ENCODE data around the gene RAPGEF3.

RAPGEF3 gene

GRCh38 chr12:47725893-47726292 lies 32.8 kb downstream of the RAPGEF3 start:
- Histone ChIP-seq H3K23ac (ENCODE audit: low read length) (no peak overlapping the region), H3K9me3 (ENCODE audit: insufficient read depth, low read depth, low read length) (no peaks in the 10 kb centered on the region), H3K18ac (ENCODE audit: low read length) (no peak overlapping the region), H2AK5ac (ENCODE audit: low read length) (no peak overlapping the region), H2BK12ac (ENCODE audit: low read length) (no peak overlapping the region), H3K4ac (ENCODE audit: low read depth, low read length) (no peak overlapping the region), H4K8ac (ENCODE audit: low read depth, low read length) (no peak overlapping the region), H3K4me1 (ENCODE audit: control insufficient read depth in 1 of 2, insufficient read depth in 2 of 2, low read length in 2 of 2) (peaks cover 6 to 18% of the 10 kb centered on the region in 2 experiments), H3K79me1 (ENCODE audit: low read length) (peaks cover 2% of the 10 kb centered on the region), H2BK120ac (ENCODE audit: insufficient read depth, low read length, poor library complexity) (no peak overlapping the region), H3K79me2 (ENCODE audit: control insufficient read depth, insufficient read depth, low read length, poor library complexity) (no peaks in the 10 kb centered on the region), H3K27ac (ENCODE audit: low read depth, low read length) (no peak overlapping the region), H4K12ac (ENCODE audit: low read depth, low read length) (no peak overlapping the region), H2AFZ (ENCODE audit: insufficient read depth, low read length, poor library complexity) (no peak overlapping the region), H3K27me3 (ENCODE audit: insufficient read depth, low read length) (no peaks in the 10 kb centered on the region), H3K4me3 (ENCODE audit: low read depth, low read length) (no peak overlapping the region), H2BK5ac (ENCODE audit: low read depth, low read length, poor library complexity) (no peak overlapping the region), H3K9ac (ENCODE audit: low read length) (no peak overlapping the region), H4K91ac (ENCODE audit: low read depth, low read length) (no peak overlapping the region), H3K14ac (ENCODE audit: low read length) (no peak overlapping the region), H3K4me2 (ENCODE audit: low read length) (no peak overlapping the region), H3K36me3 (ENCODE audit: control insufficient read depth in 1 of 2, insufficient read depth in 2 of 2, low read length in 2 of 2) (no peaks in the 10 kb centered on the region)
- WGBS (ENCODE audit: extremely low coverage, insufficient coverage, insufficient read length) = no CpG with 5 or more reads among the region's 5 CpGs
- peak; percentile 39 to 77 for DNase-seq

- Histone ChIP-seq H2BK120ac (ENCODE audit: insufficient read depth, low read length, poor library complexity) (no peak within 1 kb of the TSS), H3K4me1 (ENCODE audit: control insufficient read depth in 1 of 2, insufficient read depth in 2 of 2, low read length in 2 of 2) (peaks cover 6 to 18% of the 10 kb centered on the region in 2 experiments), H2BK12ac (ENCODE audit: low read length) (no peak within 1 kb of the TSS), H3K14ac (ENCODE audit: low read length) (no peak within 1 kb of the TSS), H3K9me3 (ENCODE audit: insufficient read depth, low read depth, low read length) (no peaks in the 10 kb centered on the region), H3K23ac (ENCODE audit: low read length) (no peak within 1 kb of the TSS), H4K12ac (ENCODE audit: low read depth, low read length) (no peak within 1 kb of the TSS), H3K4me3 (ENCODE audit: low read depth, low read length) (no peak within 1 kb of the TSS), H3K18ac (ENCODE audit: low read length) (no peak within 1 kb of the TSS), H3K9ac (ENCODE audit: low read length) (no peak within 1 kb of the TSS), H3K4me2 (ENCODE audit: low read length) (no peak within 1 kb of the TSS), H4K91ac (ENCODE audit: low read depth, low read length) (peak within 1 kb of the TSS; percentile 40), H3K79me1 (ENCODE audit: low read length) (peaks cover 2% of the 10 kb centered on the region), H3K79me2 (ENCODE audit: control insufficient read depth, insufficient read depth, low read length, poor library complexity) (no peaks in the 10 kb centered on the region), H2AFZ (ENCODE audit: insufficient read depth, low read length, poor library complexity) (no peak within 1 kb of the TSS), H4K8ac (ENCODE audit: low read depth, low read length) (no peak within 1 kb of the TSS), H3K36me3 (ENCODE audit: control insufficient read depth in 1 of 2, insufficient read depth in 2 of 2, low read length in 2 of 2) (no peaks in the 10 kb centered on the region), H2BK5ac (ENCODE audit: low read depth, low read length, poor library complexity) (no peak within 1 kb of the TSS), H3K27me3 (ENCODE audit: insufficient read depth, low read length) (no peaks in the 10 kb centered on the region), H3K4ac (ENCODE audit: low read depth, low read length) (no peak within 1 kb of the TSS), H3K27ac (ENCODE audit: low read depth, low read length) (no peak within 1 kb of the TSS), H2AK5ac (ENCODE audit: low read length) (no peak within 1 kb of the TSS)
- peak in 1 of 2 donors; percentile 59 for DNase-seq
- WGBS (ENCODE audit: extremely low coverage, insufficient coverage, insufficient read length) = no CpG with 5 or more reads among the region's 8 CpGs
Observed at GRCh38 chr12:47725091-47725772, 33.4 kb downstream of the RAPGEF3 start, which contains the start of gene ENDOU. TSS of gene ENDOU (minus strand) at chr12:47725490. CDS start at chr12:47725413, 77 bp downstream.

GRCh38 chr12:47722941-47723631 lies 35.6 kb downstream of the RAPGEF3 start:
- Histone ChIP-seq H3K23ac (ENCODE audit: low read length) (no peak overlapping the region), H3K4ac (ENCODE audit: low read depth, low read length) (no peak overlapping the region), H2BK120ac (ENCODE audit: insufficient read depth, low read length, poor library complexity) (no peak overlapping the region), H3K27me3 (ENCODE audit: insufficient read depth, low read length) (no peaks in the 10 kb centered on the region), H2AFZ (ENCODE audit: insufficient read depth, low read length, poor library complexity) (no peak overlapping the region), H2BK5ac (ENCODE audit: low read depth, low read length, poor library complexity) (no peak overlapping the region), H3K36me3 (ENCODE audit: control insufficient read depth in 1 of 2, insufficient read depth in 2 of 2, low read length in 2 of 2) (no peaks in the 10 kb centered on the region), H3K27ac (ENCODE audit: low read depth, low read length) (no peak overlapping the region), H4K12ac (ENCODE audit: low read depth, low read length) (no peak overlapping the region), H3K14ac (ENCODE audit: low read length) (no peak overlapping the region), H2BK12ac (ENCODE audit: low read length) (no peak overlapping the region), H3K79me2 (ENCODE audit: control insufficient read depth, insufficient read depth, low read length, poor library complexity) (no peaks in the 10 kb centered on the region), H3K4me1 (ENCODE audit: control insufficient read depth in 1 of 2, insufficient read depth in 2 of 2, low read length in 2 of 2) (peaks cover 6 to 12% of the 10 kb centered on the region in 2 experiments), H3K18ac (ENCODE audit: low read length) (no peak overlapping the region), H4K8ac (ENCODE audit: low read depth, low read length) (no peak overlapping the region), H3K4me3 (ENCODE audit: low read depth, low read length) (peak overlapping the region; percentile 21), H2AK5ac (ENCODE audit: low read length) (no peak overlapping the region), H4K91ac (ENCODE audit: low read depth, low read length) (no peak overlapping the region), H3K9me3 (ENCODE audit: insufficient read depth, low read depth, low read length) (no peaks in the 10 kb centered on the region), H3K79me1 (ENCODE audit: low read length) (peaks cover 2% of the 10 kb centered on the region), H3K9ac (ENCODE audit: low read length) (no peak overlapping the region), H3K4me2 (ENCODE audit: low read length) (no peak overlapping the region)
- no peak for DNase-seq
- WGBS (ENCODE audit: extremely low coverage, insufficient coverage, insufficient read length) = no CpG with 5 or more reads among the region's 5 CpGs

GRCh38 chr12:47722136-47722834 lies 36.4 kb downstream of the RAPGEF3 start:
- H2BK12ac ChIP-seq (ENCODE audit: low read length) = no peak overlapping the region
- H2AFZ ChIP-seq (ENCODE audit: insufficient read depth, low read length, poor library complexity) = no peak overlapping the region
- no peak overlapping the region for H3K4me2 ChIP-seq (ENCODE audit: low read length)
- no peak overlapping the region for H3K23ac ChIP-seq (ENCODE audit: low read length)
- H4K91ac ChIP-seq (ENCODE audit: low read depth, low read length) = no peak overlapping the region
- DNase-seq = peak; percentile 76 to 87
- no peak overlapping the region for H3K14ac ChIP-seq (ENCODE audit: low read length)
- H3K9me3 ChIP-seq (ENCODE audit: insufficient read depth, low read depth, low read length) = no peaks in the 10 kb centered on the region
- H4K12ac ChIP-seq (ENCODE audit: low read depth, low read length) = no peak overlapping the region
- H3K4ac ChIP-seq (ENCODE audit: low read depth, low read length) = no peak overlapping the region
- H3K4me1 ChIP-seq (ENCODE audit: control insufficient read depth in 1 of 2, insufficient read depth in 2 of 2, low read length in 2 of 2) = peaks cover 6 to 12% of the 10 kb centered on the region in 2 experiments
- H2AK5ac ChIP-seq (ENCODE audit: low read length) = no peak overlapping the region
- H3K27me3 ChIP-seq (ENCODE audit: insufficient read depth, low read length) = no peaks in the 10 kb centered on the region
- WGBS (ENCODE audit: extremely low coverage, insufficient coverage, insufficient read length) = no CpG with 5 or more reads among the region's 7 CpGs
- no peak overlapping the region for H3K9ac ChIP-seq (ENCODE audit: low read length)
- peaks cover 4% of the 10 kb centered on the region for H3K79me1 ChIP-seq (ENCODE audit: low read length)
- H3K27ac ChIP-seq (ENCODE audit: low read depth, low read length) = no peak overlapping the region
- no peak overlapping the region for H4K8ac ChIP-seq (ENCODE audit: low read depth, low read length)
- no peaks in the 10 kb centered on the region for H3K36me3 ChIP-seq (ENCODE audit: control insufficient read depth in 1 of 2, insufficient read depth in 2 of 2, low read length in 2 of 2)
- H3K79me2 ChIP-seq (ENCODE audit: control insufficient read depth, insufficient read depth, low read length, poor library complexity) = no peaks in the 10 kb centered on the region
- H3K4me3 ChIP-seq (ENCODE audit: low read depth, low read length) = no peak overlapping the region
- H2BK5ac ChIP-seq (ENCODE audit: low read depth, low read length, poor library complexity) = no peak overlapping the region
- no peak overlapping the region for H3K18ac ChIP-seq (ENCODE audit: low read length)
- no peak overlapping the region for H2BK120ac ChIP-seq (ENCODE audit: insufficient read depth, low read length, poor library complexity)

All from trophoblast cell (in vitro differentiated cells and primary cell).